ENCODE results near the gene POLR3F. TPM values are rescaled to one million over a fixed set of nuclear protein-coding genes. Genes with fewer than 3 reads are reported as not detected.

Gene POLR3F, protein sequence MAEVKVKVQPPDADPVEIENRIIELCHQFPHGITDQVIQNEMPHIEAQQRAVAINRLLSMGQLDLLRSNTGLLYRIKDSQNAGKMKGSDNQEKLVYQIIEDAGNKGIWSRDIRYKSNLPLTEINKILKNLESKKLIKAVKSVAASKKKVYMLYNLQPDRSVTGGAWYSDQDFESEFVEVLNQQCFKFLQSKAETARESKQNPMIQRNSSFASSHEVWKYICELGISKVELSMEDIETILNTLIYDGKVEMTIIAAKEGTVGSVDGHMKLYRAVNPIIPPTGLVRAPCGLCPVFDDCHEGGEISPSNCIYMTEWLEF
- total RNA-seq = 17.8 and 19.4 TPM in 2 replicates

DNA sequence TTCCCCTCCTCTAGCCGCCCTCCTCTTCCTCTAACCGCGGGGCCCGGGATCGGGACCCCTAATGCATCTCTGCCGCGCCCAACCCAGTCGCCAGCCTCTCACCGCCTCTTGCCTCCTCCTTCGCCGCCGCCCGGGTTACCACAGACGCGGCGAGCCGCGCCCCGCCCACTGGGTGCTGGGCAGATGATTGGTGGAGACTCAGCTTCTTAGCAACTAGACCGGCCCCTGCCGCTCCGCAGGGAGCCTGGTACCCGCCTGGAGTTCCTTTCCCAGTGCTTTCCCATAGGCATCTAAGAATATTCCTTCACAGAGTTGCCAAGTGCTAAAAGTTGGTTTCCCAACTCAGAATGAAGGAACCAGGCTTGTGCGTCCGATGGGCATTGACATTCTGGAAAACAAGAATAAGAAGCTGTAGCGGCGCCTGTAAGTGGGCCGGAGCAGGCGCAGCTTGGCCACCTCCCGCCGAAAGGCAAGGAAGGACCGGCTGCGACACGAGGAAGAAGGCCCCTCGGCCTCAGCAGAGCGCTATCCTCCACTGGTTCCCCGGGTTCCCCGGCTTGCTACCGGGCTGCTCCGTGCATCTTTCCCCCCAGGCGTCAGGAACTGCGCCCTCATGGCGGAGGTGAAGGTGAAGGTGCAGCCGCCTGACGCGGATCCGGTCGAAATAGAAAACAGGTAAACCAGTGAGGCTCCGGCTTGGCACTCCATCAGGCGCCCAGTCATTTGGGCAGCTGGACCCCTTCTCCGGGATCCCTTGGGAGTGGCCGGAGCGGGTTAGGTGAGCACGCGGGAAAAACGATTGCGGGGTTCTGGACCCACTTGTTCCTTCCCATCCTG is at the start of gene POLR3F, which contains the start of gene DZANK1:
POLR3F (plus strand) TSS at position 497 of the 837 bp plus-strand sequence; CDS start at position 614, 117 bp downstream.
DZANK1 (minus strand) TSS at position 137 of the 837 bp plus-strand sequence. CDS start 1,672 bp downstream, outside the sequence.

DNA sequence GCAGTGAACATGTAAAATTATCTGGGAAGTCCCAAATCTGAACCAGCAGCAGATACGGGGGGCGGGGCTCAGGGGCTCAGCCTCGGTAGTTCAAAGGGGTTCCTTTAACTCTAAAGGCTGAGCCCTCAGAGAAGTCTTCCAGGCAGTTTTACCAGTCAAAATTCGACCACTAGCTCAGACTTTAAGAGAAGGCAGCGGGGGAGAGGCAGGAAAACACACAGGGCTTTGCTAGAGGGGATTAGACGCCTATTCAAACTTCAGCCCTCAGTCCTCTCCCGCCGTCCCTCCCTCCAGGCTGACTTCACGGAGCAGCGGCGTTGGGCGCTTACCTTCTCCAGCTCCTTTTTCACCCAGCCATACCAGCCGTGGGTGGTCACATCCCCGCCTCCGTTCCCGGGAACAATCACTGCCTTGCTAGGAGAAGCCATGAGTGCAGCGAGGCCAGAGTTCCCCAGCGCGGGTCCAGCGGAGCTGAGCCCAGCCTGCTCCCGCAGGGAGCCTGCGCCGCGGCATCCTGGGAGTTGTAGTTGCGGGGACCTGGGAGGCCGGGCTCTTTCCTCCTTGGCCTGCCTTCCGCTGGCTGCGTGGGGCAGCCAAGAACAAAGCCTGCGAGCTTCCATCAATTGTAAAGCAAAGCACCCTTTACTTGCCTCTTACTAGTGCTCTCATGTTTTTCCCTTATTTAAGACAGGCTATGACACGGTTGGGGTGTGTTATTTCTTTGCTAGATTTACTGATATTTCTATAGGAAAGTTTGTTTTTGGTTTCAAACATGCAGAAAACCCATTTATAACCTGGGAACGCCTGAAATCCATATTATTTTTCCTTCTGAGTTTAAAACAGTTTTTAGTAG is 29.8 kb downstream of the POLR3F start, which contains the start of gene RBBP9:
RBBP9 (minus strand) TSS at position 486 of the 853 bp plus-strand sequence; CDS start at position 428, 58 bp downstream.

DNA sequence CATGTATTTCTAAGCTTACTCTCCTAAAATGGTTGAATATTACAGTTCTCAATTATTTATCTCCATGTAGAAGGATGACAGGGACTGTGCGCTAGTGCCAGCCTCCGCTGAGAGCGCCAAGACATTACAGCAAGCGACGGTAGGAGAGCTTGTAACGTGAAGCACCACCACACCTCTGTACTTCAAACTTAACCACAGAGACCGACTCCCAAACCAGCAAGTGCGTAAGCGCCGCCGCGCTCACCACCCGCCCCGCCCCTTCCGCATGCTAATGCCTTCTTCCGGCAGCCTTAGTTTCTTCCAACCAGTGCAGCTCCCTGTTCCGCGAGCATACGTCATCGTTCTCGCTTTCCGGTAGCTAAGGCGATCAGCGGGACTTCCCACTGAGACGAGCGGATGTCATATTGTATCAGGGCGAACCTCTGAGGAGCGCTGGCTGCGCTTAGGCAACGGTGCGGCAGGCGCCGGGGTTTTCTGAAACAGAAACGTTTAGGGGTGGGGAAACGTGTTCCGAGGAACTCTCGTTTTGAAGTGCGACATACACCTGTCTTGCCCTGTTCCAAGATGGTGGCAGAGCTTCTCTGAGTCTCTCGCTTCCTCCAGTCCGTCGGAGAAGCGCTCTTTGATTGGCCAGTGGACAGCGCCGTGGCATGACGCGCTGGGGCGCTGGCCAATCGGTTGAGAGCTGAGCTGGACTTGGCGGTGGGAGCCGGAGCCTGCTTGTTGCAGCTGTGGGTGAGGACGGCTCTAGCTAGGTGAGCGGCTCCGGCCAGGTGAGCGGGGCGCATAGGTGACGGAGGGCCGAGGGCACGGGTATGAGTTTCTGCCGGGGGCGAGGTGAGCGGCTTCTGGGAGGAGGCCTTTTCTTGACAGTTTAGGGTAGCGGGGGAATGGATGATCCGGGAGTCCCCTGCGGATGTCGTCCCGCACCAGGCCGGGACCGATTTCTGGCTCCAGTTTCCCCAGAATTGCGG is 40.3 kb downstream of the POLR3F start, which contains the start of gene SEC23B:
SEC23B (plus strand) TSS at position 723 of the 974 bp plus-strand sequence. CDS start 2,896 bp downstream, outside the sequence.

Other genes starting within 250 kb of the POLR3F start
- gene ZNF133, start 178.9 kb upstream of the POLR3F start, total RNA-seq = 19.2 and 25.4 TPM in 2 replicates
- gene DZANK1, start 360 bp upstream of the POLR3F start, total RNA-seq = 0.56 and 1.2 TPM in 2 replicates
- gene RBBP9, start 29.8 kb downstream of the POLR3F start, total RNA-seq = 10.2 and 11.0 TPM in 2 replicates
- 47.4 and 75.2 TPM in 2 replicates for gene SEC23B, start 40.5 kb downstream of the POLR3F start, total RNA-seq
- gene SMIM26, start 100.0 kb downstream of the POLR3F start, total RNA-seq = 75.2 and 96.4 TPM in 2 replicates
- gene DTD1, start 120.7 kb downstream of the POLR3F start, total RNA-seq = 52.4 and 97.8 TPM in 2 replicates

All from regular cardiac myocyte (primary cell).